Erythroblast (primary cell): ENCODE data around the gene IGLON5.

Experiments used
- GATA1 ChIP-seq: IDR thresholded peaks from 2 replicates; pipeline ENCODE4 v1.6.1; 2011; ENCODE audit warnings: low read depth, mild to moderate bottlenecking, control low read depth, low read length, moderate library complexity
- POLR2A ChIP-seq: IDR thresholded peaks from 2 replicates; pipeline ENCODE4 v1.6.1; 2011; ENCODE audit warnings: mild to moderate bottlenecking, low read length

GRCh38 chr19:51323481-51324166, 12.2 kb downstream of the IGLON5 start:
- TF ChIP-seq POLR2A = no peak
- TF ChIP-seq GATA1 = no peak
